ENCODE results near the gene MFSD2B. TPM values are rescaled to one million over a fixed set of nuclear protein-coding genes. Genes with fewer than 3 reads are reported as not detected.

MFSD2B gene
- polyA plus RNA-seq, 1 experiment, result 0.10 TPM

DNA sequence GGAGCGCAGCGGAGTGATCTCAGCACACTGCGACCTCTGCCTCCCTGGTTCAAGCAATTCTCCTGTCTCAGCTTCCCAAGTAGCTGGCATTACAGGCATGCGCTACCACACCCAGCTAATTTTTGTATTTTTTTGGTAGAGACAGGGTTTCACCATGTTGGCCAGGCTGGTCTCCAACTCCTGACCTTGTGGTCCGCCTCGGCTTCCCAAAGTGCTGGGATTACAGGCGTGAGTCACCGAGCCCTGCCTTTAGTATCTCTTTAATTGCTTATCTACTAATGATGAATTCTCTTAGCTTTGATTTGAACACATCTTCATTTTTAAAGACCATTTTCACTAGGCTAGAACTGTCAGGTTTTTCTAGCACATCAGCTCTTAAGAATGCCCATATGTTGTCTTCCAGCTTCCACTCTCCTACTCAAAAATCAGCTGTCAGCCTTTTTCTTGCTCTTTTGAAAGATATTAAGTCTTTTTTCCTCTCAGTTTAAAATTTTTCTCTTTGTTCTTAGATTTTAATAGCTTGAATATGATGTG is 16.1 kb upstream of the MFSD2B start:
- CTCF ChIA-PET, result no interaction called here
- DNase-seq (ENCODE audit: low read depth), result no peak

DNA sequence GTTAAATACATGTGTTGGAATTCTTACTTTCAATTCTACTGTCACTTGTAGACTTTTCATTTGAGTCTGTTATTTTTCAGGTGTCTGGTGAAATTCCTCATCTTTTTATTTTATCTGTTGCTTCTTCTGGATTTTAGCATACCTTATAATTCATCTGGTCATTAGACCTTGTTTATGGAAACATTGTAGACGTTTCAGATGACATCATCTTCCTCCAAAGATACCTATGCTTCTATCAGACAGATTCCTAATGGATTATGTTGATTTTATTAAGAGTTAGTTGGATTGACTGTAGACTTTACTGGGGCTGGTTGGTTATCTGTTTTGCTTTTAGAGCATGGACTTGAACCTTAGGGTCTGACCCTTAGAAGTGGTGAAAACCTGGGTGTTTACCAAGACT is 15.3 kb upstream of the MFSD2B start:
- CTCF ChIA-PET, result no interaction called here
- Histone ChIP-seq H3K36me3 (ENCODE audit: control insufficient read depth, insufficient read depth, low read length) (no peaks in the 10 kb centered on the region), H3K4me3 (ENCODE audit: low read depth, low read length) (no peak overlapping the region), H3K27me3 (ENCODE audit: control insufficient read depth, insufficient read depth, low read length) (no peaks in the 10 kb centered on the region)
- POLR2A ChIA-PET, result interaction anchor here (0.7 kb wide), 1 partner anchor 26 kb away, joined by 3 read pairs; no protein-coding TSS in a partner anchor
- TF ChIP-seq CTCF (IDR thresholded peaks at IDR 0.05; ENCODE audit: insufficient read depth, low read depth, low read length), result no peak
- no peak for DNase-seq (ENCODE audit: low read depth)

More for the DNA sequence above, 16.1 kb upstream of the MFSD2B start:
- POLR2A ChIA-PET, result interaction anchor here (0.7 kb wide), 1 partner anchor 25 kb away, joined by 3 read pairs; no protein-coding TSS in a partner anchor
- H3K27me3 ChIP-seq (ENCODE audit: control insufficient read depth, insufficient read depth, low read length), result no peaks in the 10 kb centered on the region
- H3K4me3 ChIP-seq (ENCODE audit: low read depth, low read length), result no peak overlapping the region
- TF ChIP-seq CTCF (IDR thresholded peaks at IDR 0.05; ENCODE audit: insufficient read depth, low read depth, low read length), result no peak
- H3K36me3 ChIP-seq (ENCODE audit: control insufficient read depth, insufficient read depth, low read length), result no peaks in the 10 kb centered on the region

GRCh38 chr2:24007693-24008092 is 2.2 kb upstream of the MFSD2B start:
- DNase-seq (ENCODE audit: low read depth), result no peak
- H3K27me3 ChIP-seq (ENCODE audit: control insufficient read depth, insufficient read depth, low read length), result no peaks in the 10 kb centered on the region
- ChIA-PET CTCF (no interaction called here), POLR2A (no interaction called here)
- no peaks in the 10 kb centered on the region for H3K36me3 ChIP-seq (ENCODE audit: control insufficient read depth, insufficient read depth, low read length)
- no peak overlapping the region for H3K4me3 ChIP-seq (ENCODE audit: low read depth, low read length)
- no peak for TF ChIP-seq CTCF (IDR thresholded peaks at IDR 0.05; ENCODE audit: insufficient read depth, low read depth, low read length)

GRCh38 chr2:24008672-24009366 is 1.1 kb upstream of the MFSD2B start:
- POLR2A ChIA-PET, result no interaction called here
- no peak for DNase-seq (ENCODE audit: low read depth)
- CTCF ChIA-PET, result no interaction called here
- Histone ChIP-seq H3K36me3 (ENCODE audit: control insufficient read depth, insufficient read depth, low read length) (no peaks in the 10 kb centered on the region), H3K4me3 (ENCODE audit: low read depth, low read length) (no peak overlapping the region), H3K27me3 (ENCODE audit: control insufficient read depth, insufficient read depth, low read length) (no peaks in the 10 kb centered on the region)
- no peak for TF ChIP-seq CTCF (IDR thresholded peaks at IDR 0.05; ENCODE audit: insufficient read depth, low read depth, low read length)

DNA sequence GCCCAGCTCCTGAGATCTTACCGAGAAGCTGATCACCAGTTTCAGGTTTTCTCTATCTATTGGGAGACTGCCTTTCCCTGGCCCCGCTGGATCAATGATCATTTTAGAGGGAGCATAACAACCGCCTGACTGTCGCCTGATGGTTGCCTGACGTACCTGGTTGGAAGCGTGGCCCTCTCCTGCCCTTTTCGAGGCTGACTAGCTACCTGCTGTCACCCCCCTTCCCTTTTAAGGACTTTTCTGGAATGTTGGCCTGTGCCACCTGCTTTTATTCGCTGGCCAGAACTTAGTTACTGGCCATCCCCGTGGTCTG is 562 bp upstream of the MFSD2B start:
- ChIA-PET POLR2A (no interaction called here), CTCF (no interaction called here)
- no peak overlapping the region for H3K4me3 ChIP-seq (ENCODE audit: low read depth, low read length)
- TF ChIP-seq CTCF (IDR thresholded peaks at IDR 0.05; ENCODE audit: insufficient read depth, low read depth, low read length), result no peak
- H3K27me3 ChIP-seq (ENCODE audit: control insufficient read depth, insufficient read depth, low read length), result no peaks in the 10 kb centered on the region
- no peak for DNase-seq (ENCODE audit: low read depth)
- no peaks in the 10 kb centered on the region for H3K36me3 ChIP-seq (ENCODE audit: control insufficient read depth, insufficient read depth, low read length)

Measured in BJ (cell line).